Effector memory CD4-positive, alpha-beta T cell (primary cell): ENCODE results near the gene CHST13.

Experiments
- DNase-seq, 3 donors: peaks; one replicate each; pipeline ENCODE4 v3.0.0-alpha.2; 2020
- H3K27ac ChIP-seq: 2 replicates; pipeline ENCODE4 v1.7.0; 2013; ENCODE audit warnings: mild to moderate bottlenecking, low read length, moderate library complexity; ENCODE audit not compliant: insufficient read depth, poor library complexity, severe bottlenecking
- H3K27me3 ChIP-seq: replicated peaks from 2 replicates; pipeline ENCODE4 v1.7.0; 2013; ENCODE audit warnings: mild to moderate bottlenecking, low read length; ENCODE audit not compliant: insufficient read depth, control insufficient read depth, poor library complexity, severe bottlenecking
- H3K36me3 ChIP-seq: 2 replicates; pipeline ENCODE4 v1.7.0; 2013; ENCODE audit warnings: mild to moderate bottlenecking, low read length, moderate library complexity; ENCODE audit not compliant: control insufficient read depth, insufficient read depth
- H3K4me1 ChIP-seq: 2 replicates; pipeline ENCODE4 v1.7.0; 2013; ENCODE audit warnings: low read length, mild to moderate bottlenecking; ENCODE audit not compliant: control insufficient read depth, insufficient read depth, poor library complexity, severe bottlenecking
- H3K4me3 ChIP-seq: 2 replicates; pipeline ENCODE4 v1.7.0; 2013; ENCODE audit warnings: low read length, low read depth, mild to moderate bottlenecking; ENCODE audit not compliant: insufficient read depth, poor library complexity, severe bottlenecking
- H3K9me3 ChIP-seq: 2 replicates; pipeline ENCODE4 v1.7.0; 2013; ENCODE audit warnings: mild to moderate bottlenecking, low read length, moderate library complexity; ENCODE audit not compliant: control insufficient read depth

The CHST13 gene

DNA sequence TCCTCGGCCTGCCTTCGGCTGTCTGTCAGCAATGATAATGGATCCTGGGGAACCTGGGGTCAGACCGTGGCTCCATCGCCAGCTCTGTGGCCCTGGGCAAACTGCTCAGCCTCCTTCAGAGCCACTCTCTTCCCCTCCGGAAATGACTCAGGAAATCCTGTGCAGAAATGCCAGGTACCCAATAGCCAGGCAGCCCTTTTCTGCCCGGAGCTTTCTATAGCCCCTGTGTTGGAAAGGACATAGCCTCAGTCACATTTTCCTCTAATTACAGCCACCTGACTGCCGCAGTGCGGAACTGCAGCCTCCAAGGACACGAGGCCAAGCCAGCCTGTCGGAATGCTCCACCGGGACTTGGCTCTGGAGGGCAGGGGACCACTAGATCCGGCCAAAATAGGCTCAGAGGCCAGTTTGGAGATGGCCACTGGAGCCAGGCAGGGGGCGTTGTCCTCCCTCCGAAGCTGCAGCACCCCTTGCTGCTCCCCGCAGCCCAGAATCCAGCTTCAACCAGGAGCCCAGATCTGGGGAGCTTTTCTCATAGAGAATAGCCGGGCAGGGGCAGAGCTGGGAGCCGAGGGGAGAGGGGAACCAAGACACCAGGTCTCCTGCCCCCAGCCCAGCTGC, 36.7 kb upstream of the CHST13 start:
- no peaks in the 10 kb centered on the region for H3K36me3 ChIP-seq
- no peaks in the 10 kb centered on the region for H3K27me3 ChIP-seq
- no peak overlapping the region for H3K27ac ChIP-seq
- no peaks in the 10 kb centered on the region for H3K9me3 ChIP-seq
- peaks cover 9% of the 10 kb centered on the region for H3K4me1 ChIP-seq
- DNase-seq, result no peak
- H3K4me3 ChIP-seq, result no peak overlapping the region

DNA sequence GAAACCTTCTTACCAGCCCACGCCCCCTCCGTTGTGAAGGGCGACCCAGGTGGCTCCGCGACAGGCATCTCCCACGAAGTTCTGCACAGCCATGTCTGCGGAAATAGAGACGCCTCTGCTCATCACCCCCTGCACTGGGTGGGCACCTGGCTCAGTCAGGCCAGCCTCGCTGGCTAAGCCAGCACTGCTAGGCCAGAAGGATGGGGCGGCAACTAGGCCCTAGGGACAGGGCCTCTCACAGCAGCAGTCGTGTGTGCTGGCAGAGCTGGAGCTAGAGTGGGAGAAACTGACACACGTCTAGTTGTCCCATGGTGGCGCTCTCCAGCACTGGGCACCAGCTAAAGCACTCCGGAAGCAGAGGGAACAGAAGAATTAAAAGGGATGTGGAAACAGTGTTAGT, 35.8 kb upstream of the CHST13 start:
- no peak for DNase-seq
- Histone ChIP-seq H3K4me3 (no peak overlapping the region), H3K4me1 (peaks cover 9% of the 10 kb centered on the region)

GRCh38 chr3:126488886-126489569, 34.9 kb upstream of the CHST13 start:
- DNase-seq, result no peak
- H3K27me3 ChIP-seq, result no peaks in the 10 kb centered on the region
- H3K4me3 ChIP-seq, result no peak overlapping the region

More for the DNA sequence above, 35.8 kb upstream of the CHST13 start:
- Histone ChIP-seq H3K27ac (no peak overlapping the region), H3K9me3 (no peaks in the 10 kb centered on the region), H3K27me3 (no peaks in the 10 kb centered on the region), H3K36me3 (no peaks in the 10 kb centered on the region)

DNA sequence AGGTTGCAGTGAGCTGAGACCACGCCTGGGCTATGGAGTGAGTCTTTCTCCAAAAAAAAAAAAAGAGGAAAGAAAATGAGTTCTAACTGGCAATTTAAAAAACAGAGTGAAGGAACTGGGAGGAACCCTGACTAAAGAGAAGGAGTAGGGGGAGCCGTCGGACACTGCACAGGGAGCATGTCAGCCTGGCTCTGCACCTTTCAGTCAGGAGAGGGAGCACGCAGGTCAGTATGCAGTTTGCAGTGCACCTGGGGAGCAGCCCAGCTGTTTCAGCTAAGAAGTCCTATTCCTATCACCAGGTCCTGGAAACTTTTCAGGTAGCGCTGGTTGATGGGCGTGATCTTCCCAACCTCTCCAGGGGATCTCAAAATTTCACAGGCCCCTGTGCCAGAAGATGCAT, 33.3 kb upstream of the CHST13 start:
- H3K36me3 ChIP-seq, result no peaks in the 10 kb centered on the region
- H3K27ac ChIP-seq, result no peak overlapping the region
- H3K4me3 ChIP-seq, result no peak overlapping the region
- no peaks in the 10 kb centered on the region for H3K9me3 ChIP-seq
- peaks cover 9% of the 10 kb centered on the region for H3K4me1 ChIP-seq
- no peak for DNase-seq
- H3K27me3 ChIP-seq, result no peaks in the 10 kb centered on the region

More at GRCh38 chr3:126488886-126489569, 34.9 kb upstream of the CHST13 start:
- Histone ChIP-seq H3K36me3 (no peaks in the 10 kb centered on the region), H3K27ac (no peak overlapping the region), H3K4me1 (peaks cover 9% of the 10 kb centered on the region), H3K9me3 (no peaks in the 10 kb centered on the region)

DNA sequence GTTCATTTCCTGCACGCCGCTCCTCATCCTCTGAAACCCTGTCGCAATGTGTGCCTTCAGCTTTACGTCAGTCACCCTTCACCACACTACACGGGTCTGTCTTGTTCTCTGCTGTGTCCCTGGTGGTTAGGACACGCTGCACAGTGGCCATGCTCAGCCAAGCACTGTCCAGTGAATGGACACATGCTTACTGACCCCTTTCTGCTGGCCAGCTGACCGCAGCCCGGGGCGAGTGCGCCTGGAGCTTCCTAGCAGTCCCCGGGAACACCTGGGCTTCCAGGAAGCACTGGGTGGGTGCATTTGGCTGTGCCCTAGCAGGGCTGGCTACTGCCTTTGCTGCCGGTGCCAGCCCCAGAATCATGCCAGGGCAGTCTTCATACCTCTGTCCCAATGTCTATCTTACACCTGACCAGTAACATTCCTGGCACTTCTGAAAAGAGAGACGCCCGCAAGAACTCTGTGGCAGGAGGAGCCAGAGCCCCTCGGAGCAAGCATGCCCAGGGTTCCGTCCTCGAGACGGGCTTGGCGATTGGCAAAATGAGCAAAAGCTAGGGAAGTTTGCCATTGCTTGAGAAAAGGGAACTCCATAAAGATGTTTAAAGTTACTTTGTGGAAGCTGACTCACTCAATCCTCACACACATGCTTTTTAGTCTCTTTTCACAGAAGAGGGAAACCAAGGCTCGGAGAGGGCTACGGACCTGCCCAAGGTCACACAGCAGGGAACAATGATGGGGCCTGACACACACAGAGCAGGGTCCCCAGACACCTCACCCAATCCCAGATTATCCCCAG, 32.5 kb upstream of the CHST13 start:
- Histone ChIP-seq H3K36me3 (no peaks in the 10 kb centered on the region), H3K9me3 (no peaks in the 10 kb centered on the region), H3K27ac (no peak overlapping the region), H3K4me3 (no peak overlapping the region), H3K27me3 (no peaks in the 10 kb centered on the region), H3K4me1 (peaks cover 9% of the 10 kb centered on the region)
- DNase-seq, result no peak

- H3K4me1 ChIP-seq, result no peaks in the 10 kb centered on the region
- no peaks in the 10 kb centered on the region for H3K9me3 ChIP-seq
- no peaks in the 10 kb centered on the region for H3K27me3 ChIP-seq
- no peak overlapping the region for H3K4me3 ChIP-seq
- no peak overlapping the region for H3K27ac ChIP-seq
- no peak for DNase-seq
- H3K36me3 ChIP-seq, result no peaks in the 10 kb centered on the region
Measured at GRCh38 chr3:126493051-126493450, 30.9 kb upstream of the CHST13 start.

DNA sequence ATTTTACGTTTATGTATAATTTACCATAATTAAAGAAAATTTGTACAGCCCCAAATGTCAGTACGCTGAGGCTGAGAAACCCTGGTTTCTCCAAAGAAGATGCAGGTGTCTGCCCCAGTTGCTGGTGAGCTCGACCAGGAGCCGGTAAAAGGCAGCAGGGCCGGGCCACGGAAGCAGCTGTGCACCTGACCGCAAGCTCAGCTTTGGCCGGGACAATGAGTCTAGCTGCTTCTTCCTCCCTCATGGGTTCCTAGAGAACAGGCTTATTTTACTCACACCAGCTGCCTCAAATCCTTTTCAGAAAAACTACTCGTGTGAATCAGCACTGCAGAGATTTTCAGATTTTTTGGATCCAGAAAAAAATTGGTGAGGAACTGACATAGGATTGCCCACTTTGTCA, 30.2 kb upstream of the CHST13 start:
- no peaks in the 10 kb centered on the region for H3K27me3 ChIP-seq
- no peaks in the 10 kb centered on the region for H3K4me1 ChIP-seq
- H3K4me3 ChIP-seq, result no peak overlapping the region
- H3K27ac ChIP-seq, result no peak overlapping the region
- no peak for DNase-seq
- no peaks in the 10 kb centered on the region for H3K9me3 ChIP-seq
- H3K36me3 ChIP-seq, result no peaks in the 10 kb centered on the region

DNA sequence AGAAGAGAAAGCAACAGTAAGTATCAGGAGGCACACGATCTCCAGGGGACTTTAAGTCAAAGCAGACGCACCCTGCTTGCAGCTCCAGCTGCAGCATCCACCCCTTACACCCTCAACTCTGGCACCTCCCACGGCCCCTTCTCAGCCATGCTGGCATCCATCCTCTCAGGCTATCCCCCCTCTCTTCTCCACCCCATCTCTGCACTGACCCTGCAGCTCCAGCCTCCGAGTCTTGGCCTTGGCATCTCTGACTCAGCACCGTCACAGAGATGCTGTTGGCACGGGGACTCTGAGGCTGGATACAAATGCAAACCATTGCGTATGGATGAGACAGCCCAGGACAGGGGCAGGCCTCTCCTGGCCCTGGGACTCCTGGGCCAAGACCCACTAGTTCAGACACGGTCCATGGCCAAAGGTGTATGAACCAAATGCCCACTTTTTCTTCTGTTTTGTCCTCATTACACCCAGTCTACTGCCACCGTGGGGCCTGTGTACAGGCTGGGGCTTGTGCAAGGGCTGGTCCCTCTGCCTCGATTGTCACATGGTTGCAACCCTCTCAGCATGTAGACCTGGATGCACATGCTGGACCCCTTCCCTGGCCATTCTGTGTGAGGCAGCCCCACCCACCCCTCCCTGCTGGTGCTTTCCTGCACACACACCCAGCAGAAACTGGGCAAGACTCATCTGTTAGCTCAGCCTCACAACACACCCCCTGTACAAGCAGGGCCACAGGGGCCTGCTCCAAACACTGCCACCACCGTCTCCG, 29.6 kb upstream of the CHST13 start:
- H3K36me3 ChIP-seq, result no peaks in the 10 kb centered on the region
- H3K9me3 ChIP-seq, result no peaks in the 10 kb centered on the region
- H3K27ac ChIP-seq, result no peak overlapping the region
- no peaks in the 10 kb centered on the region for H3K4me1 ChIP-seq
- no peaks in the 10 kb centered on the region for H3K27me3 ChIP-seq
- DNase-seq, result no peak
- H3K4me3 ChIP-seq, result no peak overlapping the region

DNA sequence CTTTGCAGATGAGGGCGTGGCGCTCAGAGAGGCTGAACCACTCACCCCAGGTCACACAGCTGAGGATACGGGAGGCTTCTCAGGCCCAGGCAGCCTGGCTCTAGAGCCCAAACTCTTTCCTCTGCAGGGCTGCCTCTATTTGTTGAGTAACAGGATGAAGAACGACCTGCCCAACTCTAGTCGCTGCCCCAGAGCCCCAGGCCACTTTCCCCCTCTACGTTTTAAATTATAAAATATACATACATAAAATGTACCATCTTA, 29.1 kb upstream of the CHST13 start:
- DNase-seq, result no peak
- H3K4me1 ChIP-seq, result no peaks in the 10 kb centered on the region
- no peaks in the 10 kb centered on the region for H3K27me3 ChIP-seq
- no peak overlapping the region for H3K27ac ChIP-seq
- no peaks in the 10 kb centered on the region for H3K9me3 ChIP-seq
- no peaks in the 10 kb centered on the region for H3K36me3 ChIP-seq
- no peak overlapping the region for H3K4me3 ChIP-seq

DNA sequence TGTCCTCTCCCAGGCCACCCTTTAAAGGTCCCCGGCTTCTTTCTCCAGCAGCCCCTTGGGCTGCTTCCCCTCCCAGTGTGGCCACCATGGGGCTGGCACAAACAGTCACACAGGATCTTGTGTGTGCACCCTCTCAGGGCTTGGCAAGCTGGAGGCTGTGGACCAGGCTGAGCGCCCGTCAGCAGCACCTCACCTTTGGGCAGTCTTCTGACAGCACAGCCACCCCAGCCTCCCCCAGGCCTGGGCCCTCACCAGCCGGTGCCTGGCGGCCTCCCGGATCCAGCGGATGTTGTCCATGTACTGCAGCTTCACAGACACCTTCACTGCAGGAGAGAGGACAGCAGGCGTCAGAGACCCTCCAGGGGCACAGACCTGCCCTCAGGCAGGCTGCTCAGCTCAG, 28.2 kb upstream of the CHST13 start:
- no peaks in the 10 kb centered on the region for H3K4me1 ChIP-seq
- H3K4me3 ChIP-seq, result no peak overlapping the region
- H3K27me3 ChIP-seq, result no peaks in the 10 kb centered on the region
- no peaks in the 10 kb centered on the region for H3K9me3 ChIP-seq
- no peaks in the 10 kb centered on the region for H3K36me3 ChIP-seq
- no peak for DNase-seq
- no peak overlapping the region for H3K27ac ChIP-seq
